Mucosa of stomach (tissue), 1 donor: ENCODE measurements around the gene RAB34.
"Not testable (repeated sequence)": the region's sequence is repeated elsewhere in the genome, so short reads cannot be mapped to it uniquely, and the experiment has no call there.

Source experiments
- H3K27me3 ChIP-seq: one replicate; pipeline ENCODE4 v1.7.0; 2013; ENCODE audit warnings: mild to moderate bottlenecking, low read length; ENCODE audit not compliant: control insufficient read depth, insufficient read depth
- H3K36me3 ChIP-seq: one replicate; pipeline ENCODE4 v1.7.0; 2013; ENCODE audit warnings: low read length; ENCODE audit not compliant: control insufficient read depth, insufficient read depth
- H3K4me1 ChIP-seq: one replicate; pipeline ENCODE4 v1.7.0; 2013; ENCODE audit warnings: mild to moderate bottlenecking, low read length; ENCODE audit not compliant: control insufficient read depth, insufficient read depth
- H3K4me3 ChIP-seq: one replicate; pipeline ENCODE4 v1.7.0; 2013; ENCODE audit warnings: low read length
- H3K9ac ChIP-seq: one replicate; pipeline ENCODE4 v1.7.0; 2013; ENCODE audit warnings: mild to moderate bottlenecking, low read length, moderate library complexity
- H3K9me3 ChIP-seq: one replicate; pipeline ENCODE4 v1.7.0; 2013; ENCODE audit warnings: mild to moderate bottlenecking, low read length, moderate library complexity; ENCODE audit not compliant: control insufficient read depth
- donor health status: Pancreatic carcinoma.

The RAB34 gene

DNA sequence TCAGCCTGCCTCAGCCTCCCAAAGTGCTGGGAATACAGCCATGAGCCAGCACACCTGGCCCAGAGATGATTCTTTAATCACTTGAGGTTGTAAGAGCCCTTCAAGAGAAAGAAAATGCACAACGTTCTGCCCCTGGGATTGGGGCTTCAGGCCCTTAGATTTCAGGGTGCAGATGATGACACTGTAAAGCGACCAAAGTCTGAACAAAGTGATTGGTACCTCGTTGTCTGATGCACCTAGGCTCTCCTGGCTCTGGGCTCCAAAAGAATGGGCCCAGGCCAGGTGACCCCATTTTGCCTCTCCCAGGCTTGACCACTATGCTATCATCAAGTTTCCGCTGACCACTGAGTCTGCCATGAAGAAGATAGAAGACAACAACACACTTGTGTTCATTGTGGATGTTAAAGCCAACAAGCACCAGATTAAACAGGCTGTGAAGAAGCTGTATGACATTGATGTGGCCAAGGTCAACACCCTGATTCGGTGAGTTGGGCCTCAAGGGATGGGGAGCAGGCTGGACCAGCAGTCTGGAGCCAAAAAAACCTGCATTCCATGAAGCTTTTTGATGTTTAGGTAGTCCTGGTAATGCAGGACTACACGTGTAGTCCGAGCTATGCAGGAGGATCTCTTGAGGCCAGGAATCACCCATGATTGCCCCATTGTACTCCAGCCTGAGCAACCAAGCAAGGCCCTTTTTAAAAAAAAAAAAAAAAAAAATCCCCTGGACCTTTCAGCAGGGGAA lies 4.9 kb upstream of the RAB34 start:
- Histone ChIP-seq H3K4me3 (no peak overlapping the region), H3K36me3 (peaks cover 11% of the 10 kb centered on the region), H3K27me3 (no peaks in the 10 kb centered on the region), H3K9me3 (no peaks in the 10 kb centered on the region), H3K9ac (peak overlapping the region; percentile 85), H3K4me1 (peaks cover 52% of the 10 kb centered on the region)

DNA sequence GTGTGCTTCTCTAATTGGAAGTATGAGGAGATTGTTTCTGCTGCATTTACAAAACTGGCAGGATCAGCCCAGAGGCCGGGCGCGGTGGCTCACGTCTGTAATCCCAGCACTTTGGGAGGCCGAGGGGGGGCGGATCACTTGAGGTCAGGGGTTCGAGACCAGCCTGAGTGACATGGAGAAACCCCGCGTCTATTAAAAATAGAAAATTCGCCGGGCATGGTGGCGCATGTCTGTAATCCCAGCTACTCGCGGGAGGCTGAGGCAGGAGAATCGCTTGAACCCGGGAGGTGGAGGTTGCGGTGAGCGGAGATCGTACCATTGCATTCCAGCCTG lies 3.3 kb upstream of the RAB34 start:
- not testable (repeated sequence) for H3K27me3 ChIP-seq, H3K9me3 ChIP-seq
- peak overlapping the region; percentile 39 for H3K4me3 ChIP-seq
- peaks cover 47% of the 10 kb centered on the region for H3K4me1 ChIP-seq
- H3K9ac ChIP-seq = peak overlapping the region; percentile 85
- peaks cover 11% of the 10 kb centered on the region for H3K36me3 ChIP-seq

DNA sequence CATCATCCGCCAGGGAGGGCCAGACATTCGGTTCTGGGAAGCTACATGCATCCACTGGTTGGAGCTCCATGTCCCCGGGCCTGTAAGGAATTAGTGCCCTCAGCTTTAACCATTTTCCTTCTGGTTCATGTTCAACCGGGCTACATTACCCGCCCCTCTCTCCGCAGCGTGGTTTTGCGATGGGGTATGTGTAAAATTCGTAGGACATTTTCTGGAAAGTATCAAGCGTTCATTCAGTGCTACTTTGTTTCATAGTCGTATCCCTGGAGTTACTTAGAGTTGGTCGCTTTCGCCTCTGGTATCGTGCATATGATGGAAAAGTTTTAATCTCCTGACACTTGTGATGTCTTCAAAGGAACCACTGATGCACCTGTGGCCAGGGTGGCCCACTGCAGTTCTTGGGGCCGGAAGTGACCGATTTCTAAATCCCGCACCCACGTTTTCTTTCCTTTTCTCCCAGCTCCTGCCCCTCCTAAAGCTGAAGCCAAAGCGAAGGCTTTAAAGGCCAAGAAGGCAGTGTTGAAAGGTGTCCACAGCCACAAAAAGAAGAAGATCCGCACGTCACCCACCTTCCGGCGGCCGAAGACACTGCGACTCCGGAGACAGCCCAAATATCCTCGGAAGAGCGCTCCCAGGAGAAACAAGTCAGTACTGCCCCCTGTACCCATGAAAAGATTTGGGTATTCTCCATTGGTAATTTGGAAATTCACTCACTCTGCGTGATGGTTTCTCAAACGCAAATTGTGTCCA lies 2.8 kb upstream of the RAB34 start:
- peaks cover 7% of the 10 kb centered on the region for H3K27me3 ChIP-seq
- H3K4me1 ChIP-seq = peaks cover 43% of the 10 kb centered on the region
- peak overlapping the region; percentile 85 for H3K9ac ChIP-seq
- H3K36me3 ChIP-seq = peaks cover 11% of the 10 kb centered on the region
- H3K4me3 ChIP-seq = peak overlapping the region; percentile 39
- H3K9me3 ChIP-seq = no peaks in the 10 kb centered on the region

DNA sequence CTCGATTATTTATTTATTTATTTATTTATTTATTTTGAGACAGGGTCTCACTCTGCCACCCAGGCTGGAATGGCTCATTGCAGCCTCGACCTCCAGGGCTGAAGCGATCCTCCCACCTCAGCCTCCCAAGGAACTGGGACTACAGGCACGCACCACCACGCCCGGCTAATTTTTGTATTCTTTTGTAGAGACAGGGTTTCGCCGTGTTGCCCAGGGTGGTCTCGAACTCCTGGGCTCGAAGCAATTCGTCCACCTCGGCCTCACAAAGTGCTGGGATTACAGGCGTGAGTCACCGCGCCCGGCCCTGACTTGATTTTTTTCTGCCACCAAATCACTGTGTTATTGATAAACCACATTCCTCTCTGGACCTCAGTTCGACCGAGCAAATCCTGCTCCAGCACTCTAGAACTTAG lies 1.4 kb upstream of the RAB34 start:
- Histone ChIP-seq H3K9me3 (no peaks in the 10 kb centered on the region), H3K36me3 (peaks cover 11% of the 10 kb centered on the region), H3K9ac (peak overlapping the region; percentile 85), H3K4me3 (peak overlapping the region; percentile 6), H3K27me3 (peaks cover 7% of the 10 kb centered on the region), H3K4me1 (peaks cover 29% of the 10 kb centered on the region)

DNA sequence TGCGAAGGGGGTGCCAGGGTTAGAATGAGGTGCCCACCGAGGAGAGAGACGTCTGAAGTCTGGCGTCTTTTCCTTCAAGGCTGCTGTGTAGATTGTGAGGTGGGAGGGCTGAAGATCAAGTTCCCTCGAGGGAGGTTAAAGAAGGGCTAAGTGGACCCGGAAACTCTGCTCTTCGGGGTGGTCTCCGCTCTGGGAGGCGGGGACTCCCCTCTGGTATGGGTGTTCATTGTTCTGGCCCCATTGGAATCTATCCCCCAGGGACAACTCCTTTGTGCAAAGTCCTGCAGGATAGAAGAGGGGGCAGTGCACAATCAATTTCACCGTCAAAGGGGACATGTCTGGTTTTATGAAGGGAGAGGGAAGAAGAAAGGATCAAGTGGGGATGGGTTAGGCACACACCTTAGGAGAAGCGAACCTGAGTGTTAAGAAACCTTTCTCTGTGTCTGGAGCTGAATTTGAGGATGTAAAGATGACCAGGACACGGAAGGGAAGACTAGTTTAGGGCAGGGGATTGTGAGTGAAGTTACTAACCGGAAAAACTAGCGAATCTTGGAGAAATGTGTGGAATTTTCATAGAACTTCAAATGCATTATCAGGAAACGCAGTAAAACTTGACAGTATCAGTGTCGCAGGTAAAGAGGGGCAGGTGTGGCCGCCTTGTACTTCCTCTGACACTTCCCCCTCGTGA lies 809 bp upstream of the RAB34 start:
- H3K9me3 ChIP-seq = no peaks in the 10 kb centered on the region
- no peak overlapping the region for H3K4me3 ChIP-seq
- H3K4me1 ChIP-seq = peaks cover 27% of the 10 kb centered on the region
- peaks cover 11% of the 10 kb centered on the region for H3K36me3 ChIP-seq
- peak overlapping the region; percentile 68 for H3K9ac ChIP-seq
- H3K27me3 ChIP-seq = peaks cover 7% of the 10 kb centered on the region

DNA sequence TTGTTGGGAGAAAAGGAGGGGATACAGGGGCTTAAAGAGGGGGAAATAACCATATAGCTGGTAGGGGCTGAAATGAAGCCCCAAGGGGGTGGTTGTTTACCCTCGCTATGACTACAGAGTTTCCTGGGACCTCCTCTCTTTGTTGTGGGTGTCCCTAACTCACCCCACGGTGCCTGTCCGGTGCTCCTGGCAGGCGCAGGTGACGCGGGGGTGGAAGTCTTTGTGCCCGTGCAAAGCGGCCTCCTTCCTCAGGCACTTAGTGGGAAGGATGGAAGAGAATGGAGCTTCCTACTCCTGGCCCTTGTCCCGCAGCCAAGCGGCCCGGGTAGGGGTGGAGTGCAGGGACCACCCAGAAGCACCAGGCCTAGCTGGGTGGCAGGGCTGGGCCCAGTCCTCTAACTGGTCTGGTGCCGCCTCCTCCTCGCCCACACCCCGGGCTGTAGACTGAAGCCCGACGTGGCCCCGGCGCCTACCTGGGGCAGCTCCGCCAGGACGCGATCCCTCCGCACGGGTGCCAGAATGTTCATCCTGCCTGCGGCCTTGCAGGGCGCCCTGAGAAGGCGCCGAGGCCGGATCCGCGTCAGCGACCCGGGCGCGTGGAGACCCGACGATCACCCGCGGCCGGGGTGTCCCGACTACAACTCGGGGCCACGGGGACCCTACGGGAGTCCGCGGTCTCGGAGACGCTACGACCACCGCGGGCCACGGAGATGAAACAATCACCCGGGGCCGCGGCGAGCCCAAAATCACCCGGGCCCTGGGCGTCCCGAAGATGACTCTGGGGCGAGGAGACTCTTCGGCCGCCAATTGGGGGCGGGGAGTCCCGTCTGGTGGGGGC lies 709 bp downstream of the RAB34 start:
- Histone ChIP-seq H3K9me3 (no peaks in the 10 kb centered on the region), H3K9ac (peak overlapping the region; percentile 68), H3K4me1 (peaks cover 22% of the 10 kb centered on the region), H3K4me3 (no peak overlapping the region), H3K36me3 (no peaks in the 10 kb centered on the region), H3K27me3 (peaks cover 7% of the 10 kb centered on the region)

DNA sequence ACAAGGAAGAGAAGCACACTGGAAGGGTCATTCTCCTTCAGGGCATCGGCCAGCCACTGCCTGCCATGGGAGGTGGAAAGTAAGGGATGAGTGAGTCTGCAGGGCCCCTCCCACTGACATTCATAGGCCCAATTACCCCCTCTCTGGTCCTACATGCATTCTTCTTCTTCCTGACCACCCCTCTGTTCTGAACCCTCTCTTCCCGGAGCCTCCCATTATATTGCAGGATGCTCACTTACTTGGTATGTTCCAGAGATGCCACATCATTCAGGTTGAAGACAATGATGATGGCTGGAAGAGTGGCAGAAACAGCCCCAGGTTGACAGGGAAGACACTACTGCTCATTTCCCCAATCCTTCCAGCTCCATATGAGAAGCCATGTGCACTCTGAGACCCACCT lies 2.5 kb downstream of the RAB34 start:
- Histone ChIP-seq H3K4me3 (no peak overlapping the region), H3K9me3 (no peaks in the 10 kb centered on the region), H3K27me3 (peaks cover 7% of the 10 kb centered on the region), H3K9ac (no peak overlapping the region), H3K36me3 (no peaks in the 10 kb centered on the region), H3K4me1 (peaks cover 31% of the 10 kb centered on the region)

DNA sequence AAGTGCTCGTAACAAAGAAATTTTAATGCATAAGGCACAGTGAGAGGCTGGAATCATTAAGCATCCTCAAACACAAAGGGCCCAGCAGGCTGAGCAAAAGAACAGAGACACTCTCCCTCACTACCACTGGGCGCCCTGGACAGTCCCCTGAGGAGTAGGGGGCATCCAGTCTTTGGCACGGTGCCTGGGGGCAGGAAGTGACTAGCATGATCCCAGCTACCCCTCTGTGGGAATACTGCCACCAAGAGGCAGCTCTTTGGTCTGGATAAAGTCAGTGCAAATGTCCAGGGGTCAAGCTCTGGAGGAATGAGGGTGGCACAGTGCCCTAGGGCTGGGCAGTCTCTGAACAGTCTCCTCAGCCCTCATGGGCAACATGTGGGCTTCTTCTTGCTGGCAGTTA lies 3.4 kb downstream of the RAB34 start:
- H3K4me1 ChIP-seq = peaks cover 39% of the 10 kb centered on the region
- H3K9ac ChIP-seq = no peak overlapping the region
- H3K27me3 ChIP-seq = peaks cover 7% of the 10 kb centered on the region
- no peak overlapping the region for H3K4me3 ChIP-seq
- no peaks in the 10 kb centered on the region for H3K9me3 ChIP-seq
- no peaks in the 10 kb centered on the region for H3K36me3 ChIP-seq

DNA sequence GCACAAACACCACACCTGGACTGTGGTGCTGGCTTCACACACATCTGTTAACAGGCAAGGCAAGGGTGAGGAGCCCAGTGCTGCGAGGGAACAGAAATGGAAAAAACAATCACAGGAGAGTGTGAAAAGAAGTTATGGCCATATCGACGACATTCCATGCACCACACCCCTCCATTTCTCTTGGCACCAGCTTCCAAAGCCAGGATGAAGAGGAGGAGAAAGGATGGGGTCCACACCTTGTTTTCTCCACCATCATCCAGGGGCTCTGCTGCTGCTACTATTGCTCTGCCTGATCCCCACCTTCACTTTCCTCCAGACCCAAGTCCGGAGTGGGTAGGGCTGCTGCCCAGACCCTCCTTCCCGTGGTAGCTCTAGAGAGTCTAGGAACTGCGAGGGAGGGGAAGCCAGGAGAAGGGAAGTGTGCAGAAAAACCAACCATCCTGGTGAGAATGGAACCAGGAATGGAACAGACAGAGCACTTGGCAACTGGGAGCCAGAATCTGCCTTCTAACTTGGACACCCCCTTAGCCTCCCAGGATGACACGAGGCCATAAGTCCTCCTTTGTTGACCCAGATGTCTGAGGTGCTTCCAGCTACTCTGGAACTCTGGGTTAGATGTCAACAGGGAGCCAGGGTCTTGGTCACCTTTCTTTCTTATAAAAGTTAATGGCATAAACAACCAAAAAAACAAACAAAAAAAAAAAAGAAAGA lies 4.8 kb downstream of the RAB34 start:
- Histone ChIP-seq H3K36me3 (no peaks in the 10 kb centered on the region), H3K4me3 (no peak overlapping the region), H3K9ac (no peak overlapping the region), H3K27me3 (peaks cover 7% of the 10 kb centered on the region), H3K4me1 (peaks cover 36% of the 10 kb centered on the region), H3K9me3 (no peaks in the 10 kb centered on the region)

DNA sequence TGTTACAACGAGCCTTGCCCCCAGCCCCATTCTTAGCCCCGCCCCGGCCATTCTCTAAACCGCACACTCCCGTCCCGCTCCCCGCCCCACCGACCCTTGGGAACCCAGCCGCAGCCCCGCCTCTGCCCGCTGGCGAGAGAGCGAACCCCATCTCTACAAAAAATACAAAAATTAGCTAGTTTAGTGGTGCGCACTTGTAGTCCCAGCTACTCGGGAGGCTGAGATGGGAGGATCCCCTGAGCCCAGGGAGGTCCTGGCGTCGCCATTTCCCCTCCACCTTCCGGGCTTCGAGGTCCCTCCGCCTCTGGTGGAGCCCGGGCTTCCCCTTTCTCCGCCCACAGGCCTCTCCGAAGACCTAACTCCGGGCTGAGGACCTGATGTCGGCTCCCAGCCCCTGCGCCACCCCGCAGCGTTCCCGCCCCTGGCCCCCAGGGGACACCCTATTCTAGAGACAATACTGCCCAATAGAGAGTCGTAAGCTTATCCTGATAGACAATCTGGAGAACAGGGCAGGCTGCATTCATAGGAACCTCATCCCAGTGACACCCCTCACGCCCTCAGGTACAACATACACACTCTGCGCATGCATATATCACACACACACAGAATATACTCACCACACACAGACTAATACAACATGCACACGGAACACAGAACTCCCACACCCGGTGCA lies 5.5 kb downstream of the RAB34 start:
- Histone ChIP-seq H3K4me3 (no peak overlapping the region), H3K9me3 (no peaks in the 10 kb centered on the region), H3K9ac (peak overlapping the region; percentile 45), H3K27me3 (peaks cover 6% of the 10 kb centered on the region), H3K36me3 (no peaks in the 10 kb centered on the region), H3K4me1 (peaks cover 36% of the 10 kb centered on the region)

DNA sequence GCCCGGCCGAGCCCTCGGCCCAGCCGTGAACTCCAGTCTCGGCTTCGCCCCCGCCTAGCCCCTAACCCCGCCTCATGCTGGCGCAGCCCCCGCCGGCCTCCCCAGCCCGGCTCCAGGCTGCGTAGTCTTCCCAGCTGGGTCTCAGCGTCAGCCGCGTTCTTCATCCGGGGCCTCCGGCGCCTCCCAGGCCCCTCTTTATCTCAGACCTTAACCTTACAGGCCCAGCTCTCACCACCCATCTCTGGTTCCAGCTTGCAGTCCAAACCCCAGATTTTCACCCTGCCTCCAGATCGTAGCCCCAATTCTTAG lies 6.0 kb downstream of the RAB34 start, which contains the start of gene PROCA1:
PROCA1 (minus strand) TSS at position 166 of the 309 bp plus-strand sequence. CDS start 228 bp downstream, outside the sequence.
- Histone ChIP-seq H3K9ac (peak within 1 kb of the TSS; percentile 45), H3K4me1 (peaks cover 36% of the 10 kb centered on the region), H3K4me3 (peak within 1 kb of the TSS; percentile 19), H3K9me3 (no peaks in the 10 kb centered on the region), H3K36me3 (no peaks in the 10 kb centered on the region), H3K27me3 (peaks cover 1% of the 10 kb centered on the region)
